NCI-H2227 (cell line): Measurements from ENCODE around the gene KMT2E.

Experiments used
- DNase-seq: peaks from one replicate; lab custom pipeline; 2025; ENCODE audit not compliant: unreplicated experiment; lab: John Stamatoyannopoulos, UW

The KMT2E gene

GRCh38 chr7:105126436-105126975 is 112.5 kb downstream of the KMT2E start:
- DNase-seq = no peak

- no peak for DNase-seq
Measured at GRCh38 chr7:105127179-105127578, 113.2 kb downstream of the KMT2E start.

DNA sequence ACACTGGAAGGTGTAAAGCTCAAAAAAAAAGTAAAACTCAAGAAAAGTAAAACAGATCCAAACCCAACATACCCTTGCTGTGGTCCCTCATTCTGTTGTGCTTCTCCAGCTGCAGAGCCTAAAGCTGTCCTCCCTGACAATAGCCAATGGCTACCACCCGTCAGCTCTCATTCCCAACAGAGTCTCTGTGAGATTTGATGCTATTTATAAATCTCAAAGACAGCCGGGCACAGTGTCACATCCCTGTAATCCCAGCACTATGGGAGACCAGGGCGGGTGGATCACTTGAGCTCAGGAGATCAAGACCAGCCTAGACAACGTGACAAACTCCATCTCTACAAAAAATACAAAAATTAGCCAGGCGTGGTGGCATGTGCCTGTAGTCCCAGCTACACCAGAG is 116.0 kb downstream of the KMT2E start:
- DNase-seq = no peak

GRCh38 chr7:105130580-105130979 is 116.6 kb downstream of the KMT2E start:
- no peak for DNase-seq

- no peak for DNase-seq
Measured at GRCh38 chr7:105131033-105131656, 117.1 kb downstream of the KMT2E start.

- no peak for DNase-seq
Measured at GRCh38 chr7:105131890-105132289, 117.9 kb downstream of the KMT2E start.

- DNase-seq = no peak
Measured at GRCh38 chr7:105132335-105132734, 118.3 kb downstream of the KMT2E start.

GRCh38 chr7:105132835-105133234 is 118.8 kb downstream of the KMT2E start:
- no peak for DNase-seq

GRCh38 chr7:105133358-105133757 is 119.4 kb downstream of the KMT2E start:
- no peak for DNase-seq

DNA sequence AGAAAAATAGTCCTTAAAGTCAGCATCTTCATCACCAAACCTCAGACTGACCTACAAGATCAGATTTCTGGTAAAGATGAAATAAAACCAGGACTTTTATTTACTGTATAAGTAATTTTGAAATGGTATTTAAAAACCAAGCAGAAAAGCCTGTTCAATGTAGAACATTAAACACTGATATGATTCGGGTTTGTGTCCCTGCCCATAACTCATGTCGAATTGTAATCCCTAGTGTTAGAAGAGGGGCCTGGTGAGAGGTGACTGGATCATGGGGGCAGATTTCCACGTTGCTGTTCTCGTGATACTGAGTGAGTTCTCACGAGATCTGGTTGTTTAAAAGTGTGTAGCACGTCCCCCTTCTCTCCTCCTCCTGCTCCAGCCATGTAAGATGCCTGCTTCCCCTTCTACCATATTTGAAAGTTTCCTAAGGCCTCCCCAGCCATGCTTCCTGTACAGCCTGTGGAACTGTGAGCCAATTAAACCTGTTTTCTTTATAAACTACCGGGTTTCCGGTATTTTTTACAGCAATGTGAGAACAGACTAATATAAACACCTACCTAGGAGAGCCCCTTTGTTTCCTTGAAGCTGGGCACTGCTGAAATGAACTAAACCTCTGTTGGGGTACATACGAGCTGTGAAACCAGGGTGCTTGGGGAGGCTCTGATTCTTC is 120.1 kb downstream of the KMT2E start:
- no peak for DNase-seq

DNA sequence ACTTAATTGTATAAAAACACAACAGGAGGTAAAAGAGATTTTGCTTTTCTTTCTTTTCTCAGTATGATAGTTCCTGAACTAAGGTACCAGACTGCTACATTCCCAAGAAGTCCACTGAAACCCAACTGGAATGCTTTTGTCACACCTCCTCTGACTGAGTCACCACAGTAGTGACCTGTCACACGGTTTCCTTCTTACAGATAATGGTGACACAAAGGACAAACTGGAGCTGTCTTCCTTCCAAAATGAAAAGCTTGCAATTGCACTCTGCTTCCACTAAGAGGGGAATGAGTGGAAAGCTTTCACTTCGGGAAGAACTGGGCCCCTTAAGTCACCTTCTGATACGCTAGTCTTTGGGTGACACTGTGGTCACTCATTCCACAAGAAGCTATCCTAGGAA is 122.2 kb downstream of the KMT2E start:
- DNase-seq = no peak

DNA sequence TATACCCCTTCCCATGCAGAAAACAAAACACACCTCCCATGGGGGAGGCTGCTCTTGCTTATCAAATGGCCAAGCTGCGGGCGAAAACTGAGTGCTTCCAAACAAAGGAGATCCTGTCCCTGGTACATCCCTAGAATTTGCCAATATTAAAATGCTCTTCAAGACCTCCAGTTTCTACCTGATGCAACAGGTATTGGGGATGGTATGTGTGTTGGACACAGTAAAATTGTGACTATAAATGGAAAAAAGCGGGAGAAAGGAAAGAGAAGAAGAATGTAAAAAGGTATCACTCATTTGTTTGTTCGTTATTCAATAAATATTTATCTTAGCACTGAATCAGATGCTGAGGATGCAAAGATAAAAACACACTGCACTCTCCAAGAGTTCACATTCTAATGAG is 123.9 kb downstream of the KMT2E start:
- no peak for DNase-seq

GRCh38 chr7:105139381-105139780 is 125.4 kb downstream of the KMT2E start:
- no peak for DNase-seq

DNA sequence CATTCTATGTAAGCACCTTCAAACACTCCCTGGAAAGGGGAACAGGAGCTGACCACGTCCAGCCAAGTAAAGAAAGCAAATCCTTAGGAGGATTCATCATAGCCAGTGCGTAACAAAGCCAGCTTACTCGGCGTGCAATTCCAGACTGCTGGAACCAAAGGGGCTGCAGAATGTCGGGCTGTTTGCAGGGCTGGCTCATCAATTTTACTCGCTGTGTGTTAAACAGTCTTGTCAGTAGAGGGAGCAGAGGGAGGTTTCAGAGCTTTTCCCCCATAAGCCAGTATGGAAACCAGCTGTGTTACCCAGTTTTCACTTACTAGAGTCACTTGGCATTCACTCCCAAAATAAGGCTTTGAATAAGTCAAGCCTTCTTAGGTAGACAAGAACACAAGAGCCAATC is 127.1 kb downstream of the KMT2E start:
- DNase-seq = peak; percentile 44

DNA sequence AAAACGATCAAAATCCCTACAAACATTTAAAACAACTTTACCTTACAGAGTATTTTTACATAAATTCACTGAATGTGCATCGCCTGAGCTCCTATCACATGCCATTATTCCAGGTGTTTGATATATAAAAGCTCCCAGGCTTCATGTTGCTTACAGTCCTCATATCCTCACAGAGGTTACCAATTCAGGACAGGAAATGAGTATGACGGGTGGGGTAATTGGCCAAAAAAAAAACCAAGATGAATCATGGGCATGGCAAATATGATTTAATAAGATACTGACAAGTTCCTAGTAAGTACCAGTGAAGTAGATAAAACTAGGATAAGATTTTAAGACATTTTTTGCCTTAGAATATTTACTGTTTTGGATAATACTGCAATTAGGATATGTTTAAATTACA is 135.8 kb downstream of the KMT2E start:
- no peak for DNase-seq

DNA sequence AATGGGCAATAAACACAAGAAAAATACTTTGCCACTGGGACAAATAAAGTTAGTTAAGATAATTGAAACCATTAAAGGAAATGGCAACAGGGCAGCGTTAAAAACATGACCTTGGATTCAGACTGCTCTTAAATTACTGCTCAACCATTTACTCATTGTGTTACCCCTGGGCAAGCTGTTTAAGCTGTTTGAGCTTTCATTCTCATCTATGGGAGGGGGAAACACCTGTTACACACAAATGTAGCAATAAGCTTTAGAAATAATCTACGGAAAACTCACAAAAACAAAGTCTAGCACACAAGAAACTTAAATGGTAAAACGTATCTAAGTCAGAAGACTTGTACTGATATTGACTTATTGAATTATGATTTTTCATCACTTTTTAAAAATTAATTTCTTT is 137.1 kb downstream of the KMT2E start:
- DNase-seq = no peak

- no peak for DNase-seq
Measured at GRCh38 chr7:105153531-105153930, 139.5 kb downstream of the KMT2E start.

DNA sequence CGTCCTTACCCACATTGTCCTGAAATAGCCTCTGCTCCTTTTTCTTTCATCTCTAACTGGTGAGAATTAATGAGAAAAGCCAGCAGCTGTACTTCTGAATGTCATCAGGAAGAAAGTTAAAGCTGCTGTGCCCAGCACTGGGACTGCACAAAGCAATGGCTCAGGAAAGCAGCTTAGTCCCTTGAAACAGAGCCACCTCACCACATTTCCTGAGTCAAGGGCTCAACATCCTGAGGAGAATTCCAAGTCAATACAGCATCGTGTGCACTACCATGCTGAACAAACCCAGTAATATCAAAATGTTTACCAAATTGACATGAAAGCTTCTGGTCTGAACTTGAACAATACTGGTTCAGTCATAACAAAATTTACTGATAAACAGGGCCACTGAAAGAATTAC is 140.1 kb downstream of the KMT2E start:
- no peak for DNase-seq

- DNase-seq = no peak
Measured at GRCh38 chr7:105156731-105157130, 142.7 kb downstream of the KMT2E start.

GRCh38 chr7:105157278-105157677 is 143.3 kb downstream of the KMT2E start:
- DNase-seq = no peak

- DNase-seq = no peak
Measured at GRCh38 chr7:105161366-105161765, 147.4 kb downstream of the KMT2E start.
